ENCODE measurements around the gene SLFNL1.

Gene SLFNL1

GRCh38 chr1:41045740-41046139, 24.2 kb upstream of the SLFNL1 start:
- H3K4me3 ChIP-seq (ENCODE audit: control insufficient read depth, low read depth, low read length) = no peak overlapping the region
- TF ChIP-seq CTCF (IDR thresholded peaks at IDR 0.05; ENCODE audit: control insufficient read depth, insufficient read depth, low read depth, low read length, missing control alignments) = no peak
- DNase-seq (ENCODE audit: low read depth) = peak; percentile 76

- no peak overlapping the region for H3K4me3 ChIP-seq (ENCODE audit: control insufficient read depth, low read depth, low read length)
- TF ChIP-seq CTCF (IDR thresholded peaks at IDR 0.05; ENCODE audit: control insufficient read depth, insufficient read depth, low read depth, low read length, missing control alignments) = no peak
- DNase-seq (ENCODE audit: low read depth) = no peak
Measured at GRCh38 chr1:41044187-41044586, 22.7 kb upstream of the SLFNL1 start.

GRCh38 chr1:41041614-41042270, 20.2 kb upstream of the SLFNL1 start:
- no peak for TF ChIP-seq CTCF (IDR thresholded peaks at IDR 0.05; ENCODE audit: control insufficient read depth, insufficient read depth, low read depth, low read length, missing control alignments)
- H3K4me3 ChIP-seq (ENCODE audit: control insufficient read depth, low read depth, low read length) = no peak overlapping the region
- no peak for DNase-seq (ENCODE audit: low read depth)

GRCh38 chr1:41038110-41038509, 16.6 kb upstream of the SLFNL1 start:
- H3K4me3 ChIP-seq (ENCODE audit: control insufficient read depth, low read depth, low read length) = no peak overlapping the region
- peak; percentile 32 for TF ChIP-seq CTCF (IDR thresholded peaks at IDR 0.05; ENCODE audit: control insufficient read depth, insufficient read depth, low read depth, low read length, missing control alignments)
- DNase-seq (ENCODE audit: low read depth) = no peak

- DNase-seq (ENCODE audit: low read depth) = no peak
- H3K4me3 ChIP-seq (ENCODE audit: control insufficient read depth, low read depth, low read length) = no peak overlapping the region
- TF ChIP-seq CTCF (IDR thresholded peaks at IDR 0.05; ENCODE audit: control insufficient read depth, insufficient read depth, low read depth, low read length, missing control alignments) = no peak
Measured at GRCh38 chr1:41037116-41037903, 15.8 kb upstream of the SLFNL1 start.

GRCh38 chr1:41033272-41033671, 11.7 kb upstream of the SLFNL1 start:
- no peak for TF ChIP-seq CTCF (IDR thresholded peaks at IDR 0.05; ENCODE audit: control insufficient read depth, insufficient read depth, low read depth, low read length, missing control alignments)
- DNase-seq (ENCODE audit: low read depth) = no peak
- no peak overlapping the region for H3K4me3 ChIP-seq (ENCODE audit: control insufficient read depth, low read depth, low read length)

All from AG09309 (cell line).